ENCODE measurements around the gene FTO.

Gene FTO

DNA sequence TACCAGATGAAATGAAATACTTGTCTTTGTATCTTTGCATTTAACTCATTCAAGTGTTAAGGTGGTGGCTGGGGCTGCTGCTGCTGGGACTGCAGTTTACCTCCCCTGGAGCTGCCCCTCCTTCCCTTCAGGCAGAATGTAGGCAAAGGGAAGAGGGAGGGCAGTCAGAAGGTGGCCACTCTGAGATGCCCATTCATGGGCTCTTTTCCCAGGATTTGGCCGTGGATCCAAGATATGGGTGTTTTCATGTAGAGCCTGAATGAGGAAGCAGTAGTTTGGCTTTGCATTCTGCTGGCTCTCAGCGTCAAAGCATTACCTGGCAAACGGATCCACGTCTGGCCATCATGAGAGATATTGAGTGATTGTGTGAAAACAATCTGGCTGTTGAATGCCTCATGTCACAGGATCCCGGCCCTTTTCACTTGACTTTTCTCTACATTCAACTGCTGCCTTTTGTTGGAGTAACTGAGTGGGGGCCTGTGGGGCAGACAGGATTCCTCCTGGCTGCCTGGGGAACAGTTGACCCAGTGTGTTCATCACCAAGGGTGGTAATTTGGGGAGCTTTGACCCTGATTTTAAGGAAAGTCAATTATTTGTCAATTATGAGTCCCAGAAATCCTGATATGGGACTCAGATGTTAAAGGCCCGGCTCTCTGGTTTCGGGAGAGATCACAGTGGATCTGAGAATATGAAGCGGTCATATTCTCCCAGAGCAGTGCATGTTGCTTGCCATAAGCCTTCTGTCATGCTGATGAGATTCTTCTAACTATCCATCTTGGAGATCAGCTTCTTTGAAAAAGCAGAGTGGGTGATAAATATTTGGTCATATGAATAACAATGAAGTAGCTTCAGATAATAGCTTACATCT lies 345.9 kb downstream of the FTO start:
- DNase-seq (ENCODE audit: low spot score) (no peak), FAIRE-seq (no peak)

DNA sequence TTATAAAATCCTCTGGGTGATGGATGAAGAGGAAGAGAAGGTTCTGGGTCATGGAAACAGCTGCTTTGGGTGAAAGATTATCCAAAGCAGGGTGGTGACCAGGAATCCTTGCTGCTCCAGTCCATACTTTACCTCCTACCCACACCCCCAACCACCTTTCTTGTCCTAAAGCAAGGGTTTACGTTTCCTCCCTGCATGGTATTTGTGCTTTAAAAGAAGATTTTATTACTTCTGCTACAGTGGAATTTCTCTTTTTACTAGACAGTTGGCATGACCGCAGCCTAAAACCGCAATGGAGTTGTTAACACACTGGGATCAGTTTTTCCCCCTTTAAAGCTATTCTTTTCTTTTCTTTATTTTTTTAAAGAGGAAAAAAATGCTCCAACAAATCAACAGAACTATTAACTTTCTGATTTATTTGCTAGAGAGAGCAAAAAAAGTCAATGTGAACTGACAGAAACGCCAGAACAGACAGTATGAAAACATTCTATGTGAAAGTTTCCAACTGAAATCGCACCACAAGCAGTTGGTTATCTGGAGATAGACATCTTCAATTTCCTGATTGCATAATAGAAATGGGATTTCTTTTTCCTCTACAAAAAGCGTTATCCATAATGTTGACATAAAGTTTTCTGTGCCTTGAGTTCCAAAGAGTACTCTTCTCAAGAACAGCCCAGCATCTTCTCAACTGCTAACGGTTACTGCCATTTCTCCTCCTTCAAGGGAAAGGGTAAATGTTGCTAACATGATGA lies 346.7 kb downstream of the FTO start:
- no peak for FAIRE-seq

DNA sequence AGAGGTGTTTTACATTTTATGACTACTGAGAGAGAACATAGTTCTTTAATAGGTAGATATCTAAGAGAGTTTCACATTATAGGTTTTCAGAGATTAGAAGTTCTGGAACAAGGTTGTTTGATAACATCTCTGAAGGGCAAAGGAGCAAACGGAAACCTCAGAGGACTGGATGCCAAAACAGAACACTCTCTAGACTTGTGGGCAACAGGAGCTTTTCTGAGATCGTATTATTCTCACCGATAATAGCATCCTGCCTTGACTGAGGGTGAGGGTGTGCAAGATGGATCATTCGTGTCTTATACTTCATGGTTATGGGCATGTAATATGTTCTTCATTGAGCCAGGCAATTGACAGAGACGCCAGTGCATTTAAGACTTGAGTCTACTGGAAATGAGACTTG lies 347.9 kb downstream of the FTO start:
- DNase-seq (ENCODE audit: low spot score) (no peak), FAIRE-seq (no peak)

More for the DNA sequence above, 346.7 kb downstream of the FTO start:
- peak; percentile 47 for DNase-seq (ENCODE audit: low spot score)

DNA sequence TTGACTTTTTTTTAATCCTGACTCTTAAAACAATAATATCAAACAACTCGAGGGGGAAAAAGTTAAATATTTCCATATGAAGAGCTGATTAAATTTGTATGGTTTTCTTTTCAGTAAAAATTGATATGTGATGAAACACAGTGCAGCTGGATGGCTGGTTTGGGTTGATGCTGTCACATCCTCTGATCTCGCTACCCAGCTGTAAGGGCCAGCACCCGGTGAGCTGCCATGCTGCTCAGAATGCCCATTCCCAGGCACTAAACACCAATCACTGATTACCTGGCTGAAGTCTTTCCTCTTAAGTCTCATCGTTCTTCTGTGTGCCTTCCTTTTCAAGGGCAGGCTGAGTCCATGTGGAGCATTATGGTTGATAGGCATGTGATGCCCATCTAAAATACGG lies 348.3 kb downstream of the FTO start:
- FAIRE-seq (no peak), DNase-seq (ENCODE audit: low spot score) (no peak)

DNA sequence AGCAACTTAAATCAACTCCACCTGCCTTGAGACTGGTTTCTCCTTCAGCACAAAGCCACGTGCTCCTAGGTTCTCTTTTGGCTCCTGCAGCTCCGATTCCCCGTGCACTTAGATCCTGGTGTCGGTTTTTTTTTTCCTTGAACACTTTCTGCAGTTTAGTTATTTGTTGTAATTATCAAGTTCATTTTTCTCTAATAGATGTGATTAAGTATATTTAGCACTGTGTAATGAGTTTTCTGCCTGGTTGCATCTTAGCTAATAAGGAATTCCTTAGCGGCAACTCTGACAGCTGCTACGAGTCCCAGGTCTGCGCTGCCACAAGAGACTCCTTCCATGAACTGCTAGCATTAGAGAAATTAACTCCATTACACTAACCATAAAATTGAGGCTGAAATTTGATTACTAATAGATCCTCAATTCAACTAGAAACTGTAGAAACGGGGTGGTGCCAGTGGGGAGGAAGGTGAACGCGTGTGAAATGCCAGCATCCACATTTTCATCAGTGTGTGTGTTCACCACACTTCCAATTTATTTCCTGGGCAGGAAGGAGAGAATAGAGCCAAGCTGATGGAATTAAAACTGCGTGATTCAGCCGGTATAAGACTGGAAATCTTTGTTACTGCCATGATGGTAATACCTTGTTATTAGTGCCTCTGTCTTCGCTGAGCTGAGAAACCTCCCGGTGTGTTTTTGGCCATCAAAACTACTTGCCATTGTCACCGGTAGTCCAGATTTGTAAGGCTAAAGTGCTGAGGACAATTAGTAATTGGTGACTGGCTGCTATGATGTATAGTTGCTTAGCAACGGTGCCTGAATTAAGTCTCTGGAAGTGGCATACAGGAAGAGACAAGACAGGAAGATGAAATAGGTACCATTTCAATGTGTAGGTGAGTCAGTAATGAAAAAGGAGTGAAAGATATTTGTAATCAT lies 350.2 kb downstream of the FTO start:
- FAIRE-seq, result no peak
- DNase-seq (ENCODE audit: low spot score), result no peak

DNA sequence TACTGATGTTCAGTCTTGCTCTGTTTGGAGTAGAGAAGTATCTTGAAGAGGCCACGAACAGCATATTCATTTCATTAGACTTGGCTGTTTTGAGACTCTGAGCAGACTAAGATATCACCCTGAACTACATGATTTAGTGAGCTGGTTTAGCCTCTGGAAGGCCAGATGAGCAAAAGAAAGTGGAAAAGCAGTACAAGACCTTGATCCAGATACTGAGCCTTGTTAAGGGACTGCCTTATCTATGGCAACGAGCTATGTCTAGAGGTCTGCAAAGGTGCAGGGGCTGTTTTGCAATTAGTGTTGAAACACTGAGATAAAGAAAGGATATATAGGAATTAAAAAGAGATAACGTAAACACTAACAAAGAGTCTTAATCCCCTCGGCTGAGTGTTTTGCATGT lies 351.2 kb downstream of the FTO start:
- no peak for FAIRE-seq

DNA sequence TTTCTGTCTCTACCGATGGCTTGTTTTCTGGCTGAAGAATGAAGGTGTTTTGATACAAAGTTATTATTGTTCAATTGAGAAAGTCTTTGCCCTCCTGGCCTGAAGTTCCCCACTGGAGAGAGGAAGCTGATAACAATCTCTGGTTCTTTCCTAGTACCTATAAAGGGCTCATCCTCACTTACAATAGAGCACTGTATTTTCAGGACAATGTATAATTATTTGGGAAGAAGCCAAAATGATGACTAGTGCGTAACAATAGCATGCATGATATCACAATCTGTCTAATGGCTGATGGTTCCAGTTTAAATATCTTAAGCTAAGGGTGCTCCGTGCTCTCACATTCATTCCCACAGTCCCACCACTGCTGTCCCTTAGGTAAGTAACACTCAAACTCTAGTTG lies 351.9 kb downstream of the FTO start:
- FAIRE-seq, result no peak
- DNase-seq (ENCODE audit: low spot score), result peak; percentile 19

More for the DNA sequence above, 351.2 kb downstream of the FTO start:
- no peak for DNase-seq (ENCODE audit: low spot score)

DNA sequence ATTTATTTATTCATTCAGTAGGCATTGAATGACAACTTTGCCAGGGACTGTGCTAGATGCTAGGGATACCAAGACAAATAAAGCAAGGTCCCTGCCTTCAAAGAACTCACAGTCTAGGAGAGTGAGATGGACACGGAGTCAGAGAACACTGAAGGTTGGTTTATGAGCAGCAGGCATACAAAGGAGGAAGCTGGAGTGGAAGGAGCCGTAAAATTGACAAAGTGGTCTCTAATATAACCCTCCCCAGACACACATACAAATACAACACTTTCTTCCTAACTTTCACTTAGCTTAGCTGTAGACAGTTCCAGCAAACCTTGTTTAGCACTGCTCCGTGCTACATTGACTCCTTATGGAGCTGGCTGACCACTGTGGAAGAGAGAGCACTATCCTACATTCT lies 353.0 kb downstream of the FTO start:
- DNase-seq (ENCODE audit: low spot score) (no peak), FAIRE-seq (no peak)

DNA sequence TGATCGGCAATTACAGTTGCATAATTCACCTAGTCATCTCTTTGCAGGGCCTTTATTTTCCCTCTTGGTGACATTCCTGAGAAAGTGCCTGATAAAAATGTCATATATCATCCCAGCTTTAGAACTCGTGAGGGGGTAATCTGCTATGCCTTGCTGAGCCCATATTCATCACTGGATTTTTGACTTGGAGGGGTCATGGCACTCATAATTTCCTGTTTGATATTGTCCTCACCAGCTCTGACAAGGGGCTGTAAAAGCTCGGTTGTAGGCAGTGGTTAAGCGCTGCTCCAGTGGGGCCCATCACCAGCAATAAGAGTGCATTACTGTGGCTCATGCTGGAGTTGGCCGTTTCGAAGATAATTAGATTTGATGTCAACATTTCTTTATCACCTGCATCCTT lies 355.4 kb downstream of the FTO start:
- FAIRE-seq (no peak), DNase-seq (ENCODE audit: low spot score) (no peak)

DNA sequence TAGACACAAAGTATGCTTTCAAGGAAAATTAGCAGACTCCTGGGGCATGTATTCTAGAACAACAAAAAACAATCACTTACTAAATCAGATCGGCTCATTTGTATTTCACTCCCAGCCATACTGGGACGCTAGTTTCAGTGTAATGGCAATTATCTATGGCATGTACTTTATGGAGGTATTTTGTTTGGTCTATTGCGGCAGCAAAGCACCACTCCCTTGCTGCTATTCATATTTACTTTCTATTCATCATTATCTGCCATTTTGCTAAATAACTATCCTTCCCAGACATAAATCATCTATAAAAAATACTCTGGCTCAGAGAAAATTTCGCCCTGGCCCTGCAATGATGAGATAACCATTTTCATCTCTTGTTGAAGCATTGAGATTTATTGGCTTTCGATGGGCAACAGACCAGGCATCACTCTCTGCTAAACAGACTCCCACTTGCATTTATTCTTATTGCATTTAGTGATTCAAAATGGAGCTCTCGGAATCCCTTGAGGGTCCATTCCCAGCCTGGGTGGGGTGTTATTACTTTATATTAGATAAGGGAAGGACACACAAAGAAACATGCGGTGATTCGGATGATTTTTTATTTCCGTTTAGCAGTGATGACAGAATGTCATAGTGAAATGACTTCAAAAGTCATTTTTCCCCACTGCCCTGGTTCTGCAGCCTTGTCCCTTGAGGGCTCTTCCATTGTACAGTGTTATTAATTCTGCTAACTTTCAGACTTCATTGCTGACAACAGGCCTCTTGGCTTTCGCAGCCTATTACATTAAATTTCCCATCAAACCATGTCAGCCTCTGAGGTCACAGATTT lies 356.9 kb downstream of the FTO start:
- no peak for FAIRE-seq
- DNase-seq (ENCODE audit: low spot score), result no peak

DNA sequence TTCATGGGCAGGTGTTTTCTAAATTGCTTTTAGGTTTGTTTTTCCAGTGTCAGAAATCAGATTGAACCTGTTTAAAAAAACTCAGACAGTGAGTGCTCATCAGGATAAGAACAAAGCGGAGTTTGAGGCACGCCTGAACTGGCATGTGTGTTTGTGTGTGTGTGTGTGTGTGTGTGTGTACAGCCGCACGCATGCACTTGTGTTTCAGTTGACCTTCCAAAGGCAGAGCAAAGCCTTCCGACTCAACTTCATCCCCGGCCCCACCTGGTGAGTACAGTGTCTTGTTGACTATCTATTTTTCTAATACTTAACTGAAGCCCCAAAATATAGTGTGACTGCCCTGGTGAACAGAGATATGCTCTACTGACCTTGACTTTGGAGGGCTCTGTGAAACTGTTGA lies 357.5 kb downstream of the FTO start:
- DNase-seq (ENCODE audit: low spot score) (no peak), FAIRE-seq (no peak)

DNA sequence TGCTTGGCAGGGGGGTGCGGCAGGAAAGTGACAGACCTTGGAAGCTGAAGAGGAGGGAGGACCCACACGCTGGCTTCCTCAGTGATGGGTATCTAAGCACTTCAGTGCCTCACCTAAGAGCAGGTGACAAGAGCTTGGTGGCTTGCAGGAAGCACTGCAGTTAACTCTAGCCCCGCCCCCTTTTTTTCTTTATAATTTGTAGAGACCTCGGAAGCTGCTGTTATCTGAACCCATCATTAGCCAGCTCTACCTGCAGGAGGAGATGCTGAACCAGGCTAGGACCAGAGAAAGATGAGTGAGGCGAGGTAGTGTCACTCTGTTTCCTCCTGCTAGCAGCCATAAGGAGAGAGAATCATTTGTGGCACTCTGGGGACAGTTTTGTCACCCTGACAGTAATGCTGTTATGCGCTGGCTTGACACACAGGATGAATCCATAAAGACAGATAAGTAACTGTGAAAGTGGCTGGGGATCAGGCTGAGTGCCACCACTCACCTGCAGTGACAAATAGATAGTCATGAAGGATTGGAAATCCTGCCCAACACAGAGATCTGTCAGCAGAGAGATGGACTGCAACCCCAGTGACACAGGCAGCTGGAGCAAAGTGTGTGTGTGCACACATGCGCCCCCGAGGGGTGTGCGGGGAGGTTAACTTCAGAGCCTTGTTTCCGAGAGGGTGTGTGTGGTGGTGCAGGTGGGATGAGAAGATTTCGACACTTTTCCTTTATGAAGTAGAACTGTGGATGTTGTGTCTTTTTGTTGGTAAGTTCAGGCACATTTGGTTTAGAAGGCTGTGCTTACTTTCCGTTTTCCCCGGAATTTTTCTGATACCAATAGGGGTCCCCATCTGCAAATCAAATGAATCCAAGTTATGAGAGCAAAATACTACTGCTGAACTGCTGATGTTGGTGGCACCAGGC lies 358.7 kb downstream of the FTO start:
- DNase-seq (ENCODE audit: low spot score), result no peak
- FAIRE-seq, result no peak

DNA sequence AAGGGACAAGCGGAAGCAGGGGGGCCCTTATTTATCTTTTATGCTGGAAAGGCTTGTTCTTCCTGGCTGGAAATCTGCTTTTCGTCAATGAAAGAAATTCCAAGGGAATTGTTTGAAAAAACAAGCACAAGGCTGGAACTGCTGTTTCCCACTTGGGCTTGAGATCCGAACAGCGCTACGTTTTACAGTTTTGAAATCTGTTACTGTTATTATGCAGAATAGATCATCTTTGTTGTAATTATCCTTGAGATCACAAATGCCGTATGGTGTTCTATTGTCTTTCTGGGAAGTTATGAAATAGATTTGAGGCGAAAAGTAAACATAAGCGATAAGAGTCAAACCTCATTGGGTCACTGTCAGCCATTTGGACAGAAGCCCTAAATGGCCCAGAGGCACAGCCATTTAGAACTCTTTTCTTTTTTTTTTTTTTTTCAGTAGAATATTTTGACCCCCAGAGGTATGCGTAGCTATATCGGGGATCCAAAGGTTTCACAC lies 359.4 kb downstream of the FTO start:
- FAIRE-seq, result no peak
- DNase-seq (ENCODE audit: low spot score), result no peak

DNA sequence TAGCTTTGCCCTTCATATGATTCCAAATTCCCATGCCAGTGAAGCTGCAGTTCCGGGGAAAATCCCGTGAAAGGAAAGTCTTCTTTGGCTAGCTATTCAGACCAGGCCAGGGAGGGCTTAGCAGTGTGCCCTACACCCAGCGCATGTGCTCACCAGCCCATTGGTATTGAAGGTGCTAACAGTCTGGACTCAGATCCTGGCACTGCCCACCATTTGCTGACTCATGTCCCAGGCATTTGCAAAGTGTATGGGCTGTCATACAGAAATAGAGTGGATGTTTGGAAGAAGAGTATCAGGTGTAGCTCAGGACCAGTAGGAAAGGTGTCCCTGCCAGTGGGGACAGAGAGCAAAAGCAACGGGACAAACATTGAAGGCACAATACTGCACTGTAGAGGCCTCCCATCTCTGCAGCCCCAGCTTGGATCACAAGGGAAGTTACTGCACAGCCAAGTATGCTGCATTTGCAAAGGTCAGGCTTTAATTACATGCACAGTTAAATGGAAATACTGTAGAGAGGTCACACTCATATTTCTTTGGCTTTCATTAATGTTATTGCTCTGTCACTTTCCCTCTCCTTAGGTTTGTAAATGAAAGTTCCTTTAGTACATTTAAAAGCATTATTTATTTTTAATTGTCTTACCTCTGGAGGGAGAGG lies 362.6 kb downstream of the FTO start:
- peak; percentile 54 for DNase-seq (ENCODE audit: low spot score)
- FAIRE-seq, result no peak

DNA sequence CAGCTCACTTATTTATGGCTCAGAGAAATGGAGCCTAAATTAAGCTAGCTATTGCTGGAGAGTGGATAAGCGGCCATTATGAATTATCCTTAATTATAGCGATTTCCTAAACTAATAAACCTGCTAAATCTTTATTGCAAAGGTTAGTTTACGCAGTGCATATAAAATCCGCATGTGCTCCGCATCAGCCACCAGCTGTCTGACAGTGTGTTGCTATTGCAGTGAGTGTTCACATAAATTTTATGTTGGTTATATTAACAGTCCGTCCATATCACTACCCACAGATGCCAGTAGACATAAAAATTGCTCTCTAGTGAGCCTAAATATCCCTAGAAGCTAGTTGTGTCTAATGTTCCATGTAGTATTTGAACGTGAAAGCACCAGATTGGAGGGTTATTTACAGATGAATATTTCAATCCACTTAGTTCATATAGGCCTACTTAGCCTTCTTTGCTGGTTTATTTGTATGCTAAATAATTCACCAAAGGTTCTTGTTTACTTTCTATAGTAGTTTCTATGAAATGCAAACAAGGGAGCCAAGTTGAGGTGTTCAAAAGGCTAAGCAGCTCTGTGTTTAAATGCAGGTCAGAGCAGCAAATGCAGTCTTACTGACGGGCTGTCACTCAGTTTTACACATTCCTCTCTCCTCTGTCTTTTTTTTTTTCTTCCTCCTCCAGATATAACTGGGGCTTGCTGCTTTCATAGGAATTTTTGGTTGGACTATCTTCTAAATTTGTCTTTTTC lies 363.5 kb downstream of the FTO start:
- no peak for FAIRE-seq
- no peak for DNase-seq (ENCODE audit: low spot score)

DNA sequence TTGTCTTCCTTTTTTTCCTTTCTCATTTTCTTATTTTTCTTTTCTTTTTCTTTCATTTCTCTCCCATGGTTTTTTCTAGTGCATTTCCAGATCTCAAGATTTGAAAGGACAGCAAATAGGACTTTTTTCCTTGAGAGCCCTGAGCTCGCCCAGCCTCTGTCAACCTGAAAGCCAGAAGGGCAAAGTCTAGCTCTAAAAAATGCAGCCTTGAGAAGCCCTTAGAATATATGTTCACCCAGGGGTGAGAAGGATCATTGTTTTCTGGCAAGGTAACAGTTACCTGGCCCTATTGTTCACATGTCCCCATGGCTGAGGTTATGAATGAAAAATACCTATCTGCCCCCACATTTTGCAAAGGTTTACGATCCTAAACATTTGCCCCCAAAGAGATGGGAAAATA lies 364.3 kb downstream of the FTO start:
- no peak for FAIRE-seq
- no peak for DNase-seq (ENCODE audit: low spot score)

DNA sequence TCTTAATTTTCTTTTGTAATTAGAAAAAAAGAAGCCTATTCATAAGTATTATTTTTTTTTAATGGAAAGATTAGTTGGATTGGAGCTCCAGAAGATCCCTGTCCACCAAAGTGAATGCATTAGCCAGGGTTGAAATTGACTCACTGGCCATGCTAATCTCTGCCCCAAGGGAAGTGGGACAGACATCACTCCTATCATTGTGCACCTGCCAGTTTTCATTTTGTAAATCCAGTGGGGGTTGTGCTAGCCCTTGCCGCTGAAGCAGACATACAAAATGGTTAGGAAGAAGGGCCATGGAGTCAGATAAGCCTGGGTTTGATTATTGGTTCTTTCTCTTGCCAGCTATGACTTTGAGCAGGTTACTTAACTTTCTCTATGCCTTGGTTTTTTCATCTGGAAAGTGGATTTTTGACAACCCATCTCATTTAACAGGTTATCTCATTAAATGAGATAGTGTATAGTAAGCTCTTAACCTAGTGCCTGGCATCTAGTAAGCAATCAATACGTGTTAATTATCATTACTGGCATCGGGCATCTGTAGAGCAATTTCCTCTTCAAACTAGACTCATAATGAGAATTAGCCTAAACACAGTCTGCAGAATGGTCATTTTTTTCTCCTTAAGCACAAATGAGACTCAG lies 365.8 kb downstream of the FTO start:
- no peak for FAIRE-seq
- DNase-seq (ENCODE audit: low spot score), result no peak
